Kidney tubule cell (primary cell): ENCODE results near the gene CYP2A6.

Experiments used
- DNase-seq: peaks from one replicate; pipeline ENCODE4 v3.0.0-alpha.2; 2018; ENCODE audit warnings: low spot score

Gene CYP2A6

GRCh38 chr19:40802300-40803169, 47.7 kb downstream of the CYP2A6 start:
- DNase-seq = no peak

GRCh38 chr19:40801426-40802299, 48.6 kb downstream of the CYP2A6 start:
- DNase-seq = no peak

DNA sequence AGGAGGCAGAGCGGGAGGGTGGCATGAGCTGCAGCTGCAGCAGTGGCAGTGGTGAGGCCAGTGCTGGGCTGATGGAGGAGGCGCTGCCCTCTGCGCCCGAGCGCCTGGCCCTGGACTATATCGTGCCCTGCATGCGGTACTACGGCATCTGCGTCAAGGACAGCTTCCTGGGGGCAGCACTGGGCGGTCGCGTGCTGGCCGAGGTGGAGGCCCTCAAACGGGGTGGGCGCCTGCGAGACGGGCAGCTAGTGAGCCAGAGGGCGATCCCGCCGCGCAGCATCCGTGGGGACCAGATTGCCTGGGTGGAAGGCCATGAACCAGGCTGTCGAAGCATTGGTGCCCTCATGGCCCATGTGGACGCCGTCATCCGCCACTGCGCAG, 49.3 kb downstream of the CYP2A6 start:
- DNase-seq = no peak

DNA sequence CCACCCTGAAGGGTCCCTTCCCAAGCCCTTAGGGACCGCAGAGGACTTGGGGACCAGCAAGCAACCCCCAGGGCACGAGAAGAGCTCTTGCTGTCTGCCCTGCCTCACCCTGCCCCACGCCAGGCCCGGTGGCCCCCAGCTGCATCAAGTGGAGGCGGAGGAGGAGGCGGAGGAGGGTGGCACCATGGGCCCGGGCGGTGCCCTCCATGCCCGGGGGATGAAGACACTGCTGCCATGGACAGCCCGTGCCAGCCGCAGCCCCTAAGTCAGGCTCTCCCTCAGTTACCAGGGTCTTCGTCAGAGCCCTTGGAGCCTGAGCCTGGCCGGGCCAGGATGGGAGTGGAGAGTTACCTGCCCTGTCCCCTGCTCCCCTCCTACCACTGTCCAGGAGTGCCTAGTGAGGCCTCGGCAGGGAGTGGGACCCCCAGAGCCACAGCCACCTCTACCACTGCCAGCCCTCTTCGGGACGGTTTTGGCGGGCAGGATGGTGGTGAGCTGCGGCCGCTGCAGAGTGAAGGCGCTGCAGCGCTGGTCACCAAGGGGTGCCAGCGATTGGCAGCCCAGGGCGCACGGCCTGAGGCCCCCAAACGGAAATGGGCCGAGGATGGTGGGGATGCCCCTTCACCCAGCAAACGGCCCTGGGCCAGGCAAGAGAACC, 49.8 kb downstream of the CYP2A6 start:
- DNase-seq = no peak

GRCh38 chr19:40799558-40800338, 50.5 kb downstream of the CYP2A6 start:
- DNase-seq = peak; percentile 23

GRCh38 chr19:40798683-40799557, 51.3 kb downstream of the CYP2A6 start, which contains the start of gene EGLN2:
TSS of gene EGLN2 (plus strand) at chr19:40799191. CDS start at chr19:40800573, 1,382 bp downstream.
- DNase-seq = peak; percentile 99

- peak; percentile 76 for DNase-seq
Observed at GRCh38 chr19:40797963-40798682, 52.1 kb downstream of the CYP2A6 start.

GRCh38 chr19:40797166-40797962, 52.9 kb downstream of the CYP2A6 start:
- DNase-seq = no peak
